Upper lobe of right lung (tissue), 1 donor: Measurements from ENCODE around the gene TMEM145. TPM values are rescaled to one million over a fixed set of nuclear protein-coding genes. Genes with fewer than 3 reads are reported as not detected.

Source experiments
- ATAC-seq: fragments of 200-7000 bp; cut with Tn5 transposase; one replicate; pipeline ENCODE4 v1.9.1; 2020; ENCODE audit warnings: mild to moderate bottlenecking, moderate library complexity
- DNase-seq: peaks from one replicate; pipeline ENCODE4 v3.0.0-alpha.2; 2020
- H3K27ac ChIP-seq: fragments of 200-600 bp; one replicate; pipeline ENCODE4 v1.8.0; 2022
- H3K27me3 ChIP-seq: fragments of 200-600 bp; one replicate; pipeline ENCODE4 v1.8.0; 2022; ENCODE audit warnings: mild to moderate bottlenecking
- H3K36me3 ChIP-seq: fragments of 200-600 bp; one replicate; pipeline ENCODE4 v1.8.0; 2022
- H3K4me1 ChIP-seq: fragments of 200-600 bp; one replicate; pipeline ENCODE4 v1.8.0; 2022
- H3K4me3 ChIP-seq: fragments of 200-600 bp; one replicate; pipeline ENCODE4 v1.8.0; 2022; ENCODE audit warnings: mild to moderate bottlenecking
- H3K9me3 ChIP-seq: fragments of 200-600 bp; one replicate; pipeline ENCODE4 v1.8.0; 2022
- CTCF ChIP-seq: fragments of 200-600 bp; IDR thresholded peaks from one replicate; pipeline ENCODE4 v1.8.0; 2022; ENCODE audit warnings: antibody characterized with exemption
- intact Hi-C: fragments of 100-400 bp; cut with DNase I; formaldehyde crosslinking; loops from one replicate; pipeline ENCODE4 v1.11.0; 2022
- total RNA-seq: library from RNA; stranded (reverse); fragmentation: NEBNext Ultra II Directional; extraction: Animal tissue kit (Norgen Biotek cat#: 25700); gene quantifications from one replicate; pipeline ENCODE4 v1.2.1, GENCODE V29; 2021
- donor health status: DM: no; HTN: yes; CAD: no; lungs with severe emphysema.

The TMEM145 gene
- total RNA-seq, 1 donor from 2014 or later = 0.35 TPM

GRCh38 chr19:42289556-42290041 lies 23.5 kb upstream of the TMEM145 start:
- Histone ChIP-seq H3K27me3 (no peaks in the 10 kb centered on the region), H3K9me3 (no peaks in the 10 kb centered on the region), H3K4me3 (no peak overlapping the region), H3K36me3 (peaks cover 79% of the 10 kb centered on the region), H3K27ac (no peak overlapping the region), H3K4me1 (peaks cover 16% of the 10 kb centered on the region)
- intact Hi-C loops = no loop called here
- TF ChIP-seq CTCF = no peak
- ATAC-seq (no peak), DNase-seq (no peak)

GRCh38 chr19:42290136-42290522 lies 23.0 kb upstream of the TMEM145 start:
- intact Hi-C loops = no loop called here
- Histone ChIP-seq H3K4me3 (no peak overlapping the region), H3K27ac (no peak overlapping the region), H3K27me3 (no peaks in the 10 kb centered on the region), H3K36me3 (peaks cover 81% of the 10 kb centered on the region), H3K9me3 (no peaks in the 10 kb centered on the region), H3K4me1 (peaks cover 12% of the 10 kb centered on the region)
- TF ChIP-seq CTCF = no peak
- DNase-seq (no peak), ATAC-seq (no peak)

DNA sequence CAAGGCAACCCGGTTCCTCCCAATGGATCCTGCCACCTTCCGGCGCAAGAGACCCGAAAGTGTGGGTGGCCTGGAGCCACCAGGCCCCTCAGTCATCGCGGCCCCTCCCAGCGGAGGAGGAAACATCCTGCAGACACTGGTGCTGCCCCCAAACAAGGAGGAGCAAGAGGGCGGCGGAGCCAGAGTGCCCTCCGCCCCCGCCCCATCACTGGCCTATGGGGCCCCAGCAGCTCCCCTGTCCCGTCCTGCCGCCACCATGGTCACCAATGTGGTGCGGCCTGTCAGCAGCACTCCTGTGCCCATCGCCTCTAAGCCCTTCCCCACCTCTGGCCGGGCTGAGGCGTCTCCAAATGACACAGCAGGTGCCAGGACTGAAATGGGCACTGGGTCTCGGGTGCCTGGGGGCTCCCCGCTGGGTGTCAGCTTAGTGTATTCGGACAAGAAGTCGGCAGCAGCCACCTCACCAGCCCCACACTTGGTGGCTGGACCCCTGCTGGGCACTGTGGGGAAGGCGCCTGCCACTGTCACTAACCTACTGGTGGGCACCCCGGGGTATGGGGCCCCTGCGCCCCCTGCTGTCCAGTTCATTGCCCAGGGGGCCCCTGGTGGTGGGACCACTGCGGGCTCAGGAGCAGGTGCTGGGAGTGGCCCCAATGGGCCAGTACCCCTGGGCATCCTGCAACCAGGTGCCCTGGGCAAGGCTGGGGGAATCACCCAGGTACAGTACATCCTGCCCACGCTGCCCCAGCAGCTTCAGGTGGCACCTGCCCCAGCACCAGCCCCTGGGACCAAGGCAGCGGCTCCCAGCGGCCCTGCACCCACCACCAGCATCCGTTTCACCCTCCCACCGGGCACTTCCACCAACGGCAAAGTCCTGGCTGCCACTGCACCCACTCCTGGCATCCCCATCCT lies 22.3 kb upstream of the TMEM145 start:
- intact Hi-C loops = no loop called here
- H3K4me3 ChIP-seq = no peak overlapping the region
- H3K9me3 ChIP-seq = no peaks in the 10 kb centered on the region
- DNase-seq = no peak
- H3K36me3 ChIP-seq = peaks cover 81% of the 10 kb centered on the region
- peak; percentile 13 for ATAC-seq
- TF ChIP-seq CTCF = peak; percentile 47
- H3K4me1 ChIP-seq = peaks cover 5% of the 10 kb centered on the region
- H3K27ac ChIP-seq = no peak overlapping the region
- H3K27me3 ChIP-seq = no peaks in the 10 kb centered on the region

GRCh38 chr19:42291435-42291810 lies 21.7 kb upstream of the TMEM145 start:
- H3K4me3 ChIP-seq = no peak overlapping the region
- TF ChIP-seq CTCF = no peak
- no peaks in the 10 kb centered on the region for H3K4me1 ChIP-seq
- H3K9me3 ChIP-seq = no peaks in the 10 kb centered on the region
- no peak overlapping the region for H3K27ac ChIP-seq
- intact Hi-C loops = no loop called here
- no peak for ATAC-seq
- peaks cover 81% of the 10 kb centered on the region for H3K36me3 ChIP-seq
- no peak for DNase-seq
- H3K27me3 ChIP-seq = no peaks in the 10 kb centered on the region

GRCh38 chr19:42292042-42292960 lies 20.8 kb upstream of the TMEM145 start:
- no peaks in the 10 kb centered on the region for H3K9me3 ChIP-seq
- ATAC-seq = no peak
- no peak for DNase-seq
- no peak overlapping the region for H3K27ac ChIP-seq
- intact Hi-C loops = no loop called here
- no peak overlapping the region for H3K4me3 ChIP-seq
- H3K4me1 ChIP-seq = no peaks in the 10 kb centered on the region
- no peak for TF ChIP-seq CTCF
- peaks cover 76% of the 10 kb centered on the region for H3K36me3 ChIP-seq
- H3K27me3 ChIP-seq = no peaks in the 10 kb centered on the region
